Activated naive CD4-positive, alpha-beta T cell treated with anti-CD3 and anti-CD28 coated beads, Interleukin-2, amount 10 ng/mL, durations not matched to agents 7 days and 5 days (primary cell): Measurements from ENCODE around the gene POSTN.
"Not testable (repeated sequence)": the region's sequence is repeated elsewhere in the genome, so short reads cannot be mapped to it uniquely, and the experiment has no call there.

Experiments used
- CTCF ChIA-PET: fragments of 350-600 bp; sonication (Branson Sonifier 250); formaldehyde crosslinking; loops from one replicate; lab custom pipeline; 2021; ENCODE audit warnings: antibody characterized with exemption; lab: Charles Lee
- DNase-seq: peaks from one replicate; pipeline ENCODE4 v3.0.0-alpha.2; 2020
- H3K27ac Mint-ChIP-seq: one replicate; pipeline ENCODE4 v1.8.0; 2021; ENCODE audit warnings: mild to moderate bottlenecking, moderate library complexity, mixed read lengths
- H3K27me3 Mint-ChIP-seq: one replicate; pipeline ENCODE4 v1.8.0; 2021; ENCODE audit warnings: mild to moderate bottlenecking, mixed read lengths
- H3K36me3 Mint-ChIP-seq: one replicate; pipeline ENCODE4 v1.8.0; 2021; ENCODE audit warnings: mixed read lengths
- H3K4me1 Mint-ChIP-seq: one replicate; pipeline ENCODE4 v1.8.0; 2021; ENCODE audit warnings: mixed read lengths
- H3K4me3 Mint-ChIP-seq: one replicate; pipeline ENCODE4 v1.8.0; 2021; ENCODE audit warnings: mild to moderate bottlenecking, moderate library complexity, mixed read lengths
- H3K9me3 Mint-ChIP-seq: one replicate; pipeline ENCODE4 v1.8.0; 2021; ENCODE audit warnings: mixed read lengths

Gene POSTN

GRCh38 chr13:37576601-37577000, 22.0 kb downstream of the POSTN start:
- no peak for DNase-seq
- H3K4me1 Mint-ChIP-seq = no peaks in the 10 kb centered on the region
- no peak overlapping the region for H3K4me3 Mint-ChIP-seq
- CTCF ChIA-PET = no interaction called here
- H3K36me3 Mint-ChIP-seq = no peaks in the 10 kb centered on the region
- H3K27me3 Mint-ChIP-seq = no peaks in the 10 kb centered on the region
- H3K9me3 Mint-ChIP-seq = no peaks in the 10 kb centered on the region
- H3K27ac Mint-ChIP-seq = no peak overlapping the region

DNA sequence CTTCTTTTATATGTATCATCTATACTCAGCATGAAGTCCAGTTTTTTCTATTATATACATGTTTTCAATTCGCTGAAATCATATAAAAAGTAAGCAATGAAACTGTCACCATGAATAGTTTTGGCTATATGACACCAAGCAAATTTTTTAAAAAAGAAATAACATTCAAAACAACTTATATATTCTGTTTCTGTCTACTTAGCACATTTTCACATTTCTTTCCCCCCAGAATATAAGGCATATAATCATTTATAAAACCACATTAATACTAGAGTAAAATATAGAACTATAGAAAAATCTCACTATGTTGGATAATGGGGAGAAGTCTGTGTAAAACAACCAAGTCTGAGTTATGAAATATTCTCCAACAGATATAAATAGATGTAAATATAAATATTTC, 33.1 kb downstream of the POSTN start:
- no peak overlapping the region for H3K4me3 Mint-ChIP-seq
- CTCF ChIA-PET = no interaction called here

DNA sequence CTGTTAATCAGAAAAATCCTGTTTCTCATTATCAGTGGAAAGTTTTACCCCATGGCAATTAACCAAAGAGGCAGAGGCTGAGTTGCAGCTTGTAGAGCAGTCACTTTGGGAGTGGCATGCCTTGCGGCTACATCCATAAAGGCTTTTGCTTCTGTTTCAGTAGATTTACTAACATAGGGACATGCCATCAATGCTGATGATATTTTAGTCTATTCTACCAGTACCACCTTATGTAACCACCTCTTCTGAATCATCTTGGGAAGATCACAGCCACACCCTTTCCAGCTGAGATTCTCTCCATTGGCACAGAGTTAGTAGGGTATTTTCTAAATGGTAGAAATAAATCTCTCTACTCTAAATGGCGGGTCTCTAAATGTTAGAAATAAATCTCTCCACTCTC, 37.5 kb downstream of the POSTN start:
- H3K36me3 Mint-ChIP-seq = no peaks in the 10 kb centered on the region
- H3K4me1 Mint-ChIP-seq = no peaks in the 10 kb centered on the region

More for the DNA sequence above, 33.1 kb downstream of the POSTN start:
- H3K27ac Mint-ChIP-seq = no peak overlapping the region
- H3K36me3 Mint-ChIP-seq = no peaks in the 10 kb centered on the region
- H3K4me1 Mint-ChIP-seq = no peaks in the 10 kb centered on the region
- DNase-seq = no peak
- H3K9me3 Mint-ChIP-seq = peaks cover 4% of the 10 kb centered on the region
- no peaks in the 10 kb centered on the region for H3K27me3 Mint-ChIP-seq

DNA sequence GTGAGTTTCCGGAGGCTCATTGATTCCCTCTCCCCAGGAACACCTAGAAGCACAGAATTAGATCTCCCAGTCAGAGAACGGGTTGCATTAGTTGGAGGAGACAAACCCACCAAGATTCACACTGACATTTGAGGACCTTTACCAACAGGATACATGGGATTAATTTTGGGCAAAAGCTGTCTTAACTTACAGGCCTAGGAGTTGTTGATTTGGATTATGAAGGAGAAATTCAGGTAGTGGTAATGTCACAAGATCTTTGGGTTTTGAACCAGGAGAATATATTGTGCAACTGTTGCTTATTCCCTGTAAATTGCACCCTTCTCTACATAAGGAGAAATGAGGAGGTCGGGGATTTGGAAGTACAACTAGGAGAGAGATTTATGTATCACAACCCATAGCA, 38.0 kb downstream of the POSTN start:
- H3K27ac Mint-ChIP-seq = no peak overlapping the region
- H3K4me3 Mint-ChIP-seq = no peak overlapping the region
- no peaks in the 10 kb centered on the region for H3K36me3 Mint-ChIP-seq
- H3K4me1 Mint-ChIP-seq = no peaks in the 10 kb centered on the region
- DNase-seq = no peak
- CTCF ChIA-PET = no interaction called here
- H3K9me3 Mint-ChIP-seq = peaks cover 22% of the 10 kb centered on the region
- no peaks in the 10 kb centered on the region for H3K27me3 Mint-ChIP-seq

More for the DNA sequence above, 37.5 kb downstream of the POSTN start:
- CTCF ChIA-PET = no interaction called here
- Mint-ChIP-seq H3K9me3 (peaks cover 22% of the 10 kb centered on the region), H3K27ac (no peak overlapping the region), H3K4me3 (no peak overlapping the region), H3K27me3 (no peaks in the 10 kb centered on the region)
- DNase-seq = no peak

DNA sequence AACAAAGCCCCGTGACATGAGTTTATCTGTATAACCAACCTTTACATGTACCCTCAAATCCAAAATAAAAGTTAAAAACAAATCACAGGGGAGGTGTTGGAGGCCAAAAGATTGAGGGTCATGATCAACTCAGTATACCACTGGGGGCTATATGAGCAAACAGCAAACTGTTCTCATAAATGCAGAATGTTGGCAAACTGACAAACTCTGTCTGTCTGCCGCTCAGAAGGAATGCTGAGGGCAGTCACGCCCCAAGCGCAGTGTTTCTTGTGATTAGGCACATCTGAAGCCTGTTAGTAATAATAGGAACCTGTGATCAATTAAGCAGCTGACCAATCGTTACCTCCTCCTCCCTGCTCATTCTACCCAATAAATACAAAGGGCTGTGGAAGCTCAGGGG, 39.8 kb downstream of the POSTN start:
- H3K4me1 Mint-ChIP-seq, H3K36me3 Mint-ChIP-seq, DNase-seq, H3K27me3 Mint-ChIP-seq, H3K4me3 Mint-ChIP-seq, CTCF ChIA-PET, H3K27ac Mint-ChIP-seq: not testable (repeated sequence)
- peaks cover 22% of the 10 kb centered on the region for H3K9me3 Mint-ChIP-seq

GRCh38 chr13:37546087-37546486, 52.5 kb downstream of the POSTN start:
- H3K27me3 Mint-ChIP-seq = no peaks in the 10 kb centered on the region
- H3K36me3 Mint-ChIP-seq = no peaks in the 10 kb centered on the region
- no peak overlapping the region for H3K4me3 Mint-ChIP-seq
- H3K27ac Mint-ChIP-seq = no peak overlapping the region
- no peak for DNase-seq
- peaks cover 6% of the 10 kb centered on the region for H3K9me3 Mint-ChIP-seq
- no peaks in the 10 kb centered on the region for H3K4me1 Mint-ChIP-seq
- CTCF ChIA-PET = no interaction called here

- DNase-seq = no peak
- Mint-ChIP-seq H3K9me3 (peaks cover 10% of the 10 kb centered on the region), H3K27me3 (no peaks in the 10 kb centered on the region), H3K4me3 (no peak overlapping the region), H3K36me3 (no peaks in the 10 kb centered on the region), H3K27ac (no peak overlapping the region), H3K4me1 (no peaks in the 10 kb centered on the region)
- CTCF ChIA-PET = no interaction called here
Observed at GRCh38 chr13:37544995-37545394, 53.6 kb downstream of the POSTN start.

DNA sequence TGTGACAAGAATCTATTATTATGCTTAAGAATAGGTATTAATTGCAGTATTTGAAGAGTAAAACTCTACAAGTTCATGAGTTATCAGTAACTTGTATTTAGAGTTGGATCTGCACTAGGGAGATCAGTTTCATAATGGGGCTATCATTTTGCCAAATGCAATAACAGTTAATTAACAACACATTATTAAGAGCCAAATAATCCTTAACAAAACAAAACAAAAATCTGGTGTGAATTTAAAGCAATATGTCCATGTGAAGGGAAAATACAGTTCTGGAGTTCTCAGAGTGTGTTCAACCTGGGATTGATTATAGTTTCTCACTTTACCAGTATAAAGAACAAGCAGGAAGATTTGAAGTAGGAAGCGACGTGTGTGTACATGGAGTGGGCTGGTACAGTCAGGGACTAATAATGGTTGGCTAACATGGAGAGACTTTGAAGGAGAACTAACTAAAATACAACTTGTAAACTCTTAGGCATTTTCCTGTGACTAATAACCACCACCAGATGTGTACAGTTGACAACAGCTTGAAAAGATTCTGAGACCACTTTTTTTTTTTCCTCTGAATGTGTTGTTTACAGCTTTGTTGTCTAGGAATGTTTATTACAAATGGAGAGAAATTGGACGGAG, 58.5 kb downstream of the POSTN start:
- Mint-ChIP-seq H3K27me3 (no peaks in the 10 kb centered on the region), H3K36me3 (no peaks in the 10 kb centered on the region), H3K9me3 (peaks cover 7% of the 10 kb centered on the region), H3K4me3 (no peak overlapping the region), H3K27ac (no peak overlapping the region), H3K4me1 (no peaks in the 10 kb centered on the region)
- CTCF ChIA-PET = no interaction called here
- no peak for DNase-seq

- DNase-seq = no peak
- H3K4me1 Mint-ChIP-seq = no peaks in the 10 kb centered on the region
- H3K27me3 Mint-ChIP-seq = no peaks in the 10 kb centered on the region
- no peaks in the 10 kb centered on the region for H3K36me3 Mint-ChIP-seq
- no peak overlapping the region for H3K4me3 Mint-ChIP-seq
- CTCF ChIA-PET = interaction anchor here (0.6 kb wide), 1 partner anchor 158 kb away, joined by 4 read pairs; no protein-coding TSS in a partner anchor
- H3K27ac Mint-ChIP-seq = no peak overlapping the region
- H3K9me3 Mint-ChIP-seq = peaks cover 11% of the 10 kb centered on the region
Observed at GRCh38 chr13:37539170-37539569, 59.4 kb downstream of the POSTN start.

DNA sequence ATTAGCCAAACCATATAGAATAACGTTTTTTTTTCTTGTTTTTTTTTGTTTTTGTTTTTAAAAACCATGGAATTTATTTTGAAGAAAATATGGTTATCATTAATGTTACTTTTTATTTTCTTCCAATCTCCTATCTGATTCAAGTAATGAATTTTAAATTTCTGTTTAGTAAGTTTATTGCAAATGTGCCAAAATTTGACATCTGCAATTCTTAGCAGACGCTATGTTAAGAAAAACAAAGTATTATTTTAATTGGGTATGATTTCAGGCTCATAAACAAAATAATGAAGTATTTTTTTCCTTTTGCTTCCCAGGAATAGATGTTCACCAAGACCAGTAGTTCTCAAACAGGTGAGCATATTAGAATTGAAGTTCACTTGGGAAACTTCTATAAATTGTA, 63.1 kb downstream of the POSTN start:
- Mint-ChIP-seq H3K4me3 (no peak overlapping the region), H3K4me1 (no peaks in the 10 kb centered on the region), H3K27ac (no peak overlapping the region), H3K27me3 (no peaks in the 10 kb centered on the region), H3K9me3 (peaks cover 10% of the 10 kb centered on the region), H3K36me3 (no peaks in the 10 kb centered on the region)
- no peak for DNase-seq
- CTCF ChIA-PET = no interaction called here

GRCh38 chr13:37534676-37535075, 63.9 kb downstream of the POSTN start:
- Mint-ChIP-seq H3K36me3 (no peaks in the 10 kb centered on the region), H3K27ac (no peak overlapping the region), H3K9me3 (peaks cover 7% of the 10 kb centered on the region), H3K4me1 (no peaks in the 10 kb centered on the region), H3K4me3 (no peak overlapping the region), H3K27me3 (no peaks in the 10 kb centered on the region)
- CTCF ChIA-PET = no interaction called here
- no peak for DNase-seq

GRCh38 chr13:37534181-37534580, 64.4 kb downstream of the POSTN start:
- DNase-seq = no peak
- Mint-ChIP-seq H3K9me3 (peaks cover 7% of the 10 kb centered on the region), H3K4me3 (no peak overlapping the region), H3K36me3 (no peaks in the 10 kb centered on the region), H3K4me1 (no peaks in the 10 kb centered on the region), H3K27ac (no peak overlapping the region), H3K27me3 (no peaks in the 10 kb centered on the region)
- CTCF ChIA-PET = no interaction called here

DNA sequence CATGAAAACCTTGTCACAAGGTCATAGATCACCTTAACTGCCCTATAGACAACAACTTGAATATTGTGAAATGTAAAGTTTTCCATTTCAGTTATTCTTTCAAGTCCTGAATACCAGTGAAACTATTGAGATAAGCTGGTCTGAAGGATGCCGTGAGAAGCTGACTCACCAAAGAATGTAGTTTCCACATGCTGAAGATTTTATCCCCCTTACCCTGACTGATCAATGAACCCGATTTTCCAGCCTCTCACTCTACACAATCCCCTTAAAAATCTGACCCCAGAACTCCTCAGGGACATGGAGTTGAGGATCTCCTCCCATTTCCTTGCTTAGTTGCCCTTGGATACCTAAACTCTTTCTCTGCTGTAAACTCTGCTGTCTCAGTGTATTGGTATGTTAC, 67.5 kb downstream of the POSTN start:
- no peaks in the 10 kb centered on the region for H3K4me1 Mint-ChIP-seq
- H3K27me3 Mint-ChIP-seq = no peaks in the 10 kb centered on the region
- no peaks in the 10 kb centered on the region for H3K36me3 Mint-ChIP-seq
- H3K9me3 Mint-ChIP-seq = peaks cover 6% of the 10 kb centered on the region
- H3K27ac Mint-ChIP-seq = no peak overlapping the region
- H3K4me3 Mint-ChIP-seq = no peak overlapping the region
- DNase-seq = no peak
- CTCF ChIA-PET = no interaction called here

- no peaks in the 10 kb centered on the region for H3K36me3 Mint-ChIP-seq
- CTCF ChIA-PET = no interaction called here
- H3K27ac Mint-ChIP-seq = no peak overlapping the region
- H3K4me3 Mint-ChIP-seq = no peak overlapping the region
- H3K4me1 Mint-ChIP-seq = no peaks in the 10 kb centered on the region
- no peaks in the 10 kb centered on the region for H3K27me3 Mint-ChIP-seq
- H3K9me3 Mint-ChIP-seq = peaks cover 5% of the 10 kb centered on the region
- DNase-seq = no peak
Observed at GRCh38 chr13:37529751-37530385, 68.7 kb downstream of the POSTN start.

GRCh38 chr13:37526710-37527473, 71.7 kb downstream of the POSTN start:
- Mint-ChIP-seq H3K36me3 (no peaks in the 10 kb centered on the region), H3K4me3 (no peak overlapping the region), H3K9me3 (peaks cover 6% of the 10 kb centered on the region), H3K4me1 (no peaks in the 10 kb centered on the region), H3K27ac (no peak overlapping the region), H3K27me3 (no peaks in the 10 kb centered on the region)
- CTCF ChIA-PET = no interaction called here
- no peak for DNase-seq
